PC-3 (cell line): ENCODE results near the gene ANKS1A. TPM values are rescaled to one million over a fixed set of nuclear protein-coding genes. Genes with fewer than 3 reads are reported as not detected.

ENCODE experiments used
- ATAC-seq: fragments of 200-7000 bp; cut with Tn5 transposase; 2 replicates; pipeline ENCODE4 v1.9.1; 2020; ENCODE audit warnings: mild to moderate bottlenecking, moderate library complexity
- BruUV-seq: library from RNA; stranded (reverse); fragments of 400-500 nt; replicated peaks from 2 replicates; lab custom pipeline; 2021; lab: Mats Ljungman, UMichigan
- CTCF ChIA-PET: fragments of 300-600 bp; sonication (Branson Sonifier 250); formaldehyde crosslinking; loops from one replicate; lab custom pipeline; 2022; ENCODE audit warnings: antibody characterized with exemption; lab: Charles Lee
- POLR2A ChIA-PET: fragments of 300-600 bp; sonication (Branson Sonifier 250); formaldehyde crosslinking; loops from one replicate; lab custom pipeline; 2022; ENCODE audit warnings: antibody characterized with exemption; ENCODE audit not compliant: unreplicated experiment; lab: Charles Lee
- DNase-seq: peaks from one replicate; pipeline ENCODE4 v3.0.0-alpha.2; 2015
- H2AFZ ChIP-seq: fragments of 300-600 bp; sonication (generic); 2 replicates; pipeline ENCODE4 v1.6.0; 2016; ENCODE audit warnings: antibody characterized with exemption, low read length
- H3F3A ChIP-seq: fragments of 300-600 bp; sonication (generic); one replicate; pipeline ENCODE4 v1.6.0; 2017; ENCODE audit warnings: antibody characterized with exemption, low read length, control low read depth, mild to moderate bottlenecking; ENCODE audit not compliant: unreplicated experiment
- H3K27ac ChIP-seq: fragments of 300-600 bp; sonication (generic); 2 replicates; pipeline ENCODE4 v1.5.1; 2016; ENCODE audit warnings: mild to moderate bottlenecking, low read length
- H3K27me3 ChIP-seq: fragments of 300-600 bp; sonication (generic); 2 replicates; pipeline ENCODE4 v1.6.1; 2016; ENCODE audit warnings: low read length, mixed read lengths
- H3K36me3 ChIP-seq: fragments of 300-600 bp; sonication (generic); 2 replicates; pipeline ENCODE4 v1.6.1; 2016; ENCODE audit warnings: low read depth, mixed run types, low read length, mixed read lengths
- H3K4me1 ChIP-seq: fragments of 300-600 bp; sonication (generic); 2 replicates; pipeline ENCODE4 v1.5.1; 2016; ENCODE audit warnings: low read length; ENCODE audit not compliant: insufficient read depth
- H3K4me2 ChIP-seq: fragments of 300-600 bp; sonication (generic); 2 replicates; pipeline ENCODE4 v1.6.0; 2016; ENCODE audit warnings: low read length
- H3K4me3 ChIP-seq: fragments of 300-600 bp; sonication (generic); 2 replicates; pipeline ENCODE4 v1.5.1; 2016; ENCODE audit warnings: mild to moderate bottlenecking, low read length, mixed read lengths
- H3K79me2 ChIP-seq: fragments of 300-600 bp; sonication (generic); 2 replicates; pipeline ENCODE4 v1.6.1; 2017; ENCODE audit warnings: low read length, mixed read lengths
- H3K9ac ChIP-seq: fragments of 300-600 bp; sonication (generic); 2 replicates; pipeline ENCODE4 v1.6.0; 2016; ENCODE audit warnings: mild to moderate bottlenecking, low read length
- H3K9me2 ChIP-seq: fragments of 300-600 bp; sonication (generic); replicated peaks from 2 replicates; pipeline ENCODE4 v1.6.1; 2016; ENCODE audit warnings: mixed run types, low read length, mixed read lengths
- H3K9me3 ChIP-seq: fragments of 300-600 bp; sonication (generic); 2 replicates; pipeline ENCODE4 v1.6.1; 2016; ENCODE audit warnings: low read length, mixed read lengths
- H4K20me1 ChIP-seq: fragments of 300-600 bp; sonication (generic); 2 replicates; pipeline ENCODE4 v1.6.1; 2016; ENCODE audit warnings: low read length, mixed read lengths
- EZH2 ChIP-seq: fragments of 300-600 bp; sonication (generic); IDR thresholded peaks from one replicate; pipeline ENCODE4 v1.6.1; 2017; ENCODE audit warnings: antibody characterized with exemption, mild to moderate bottlenecking, low read length; ENCODE audit not compliant: unreplicated experiment
- EZH2phosphoT487 ChIP-seq: fragments of 300-600 bp; sonication (generic); IDR thresholded peaks from 2 replicates; pipeline ENCODE4 v1.6.1; 2018; ENCODE audit warnings: mild to moderate bottlenecking, antibody characterized with exemption, low read length, borderline replicate concordance
- intact Hi-C: fragments of 100-400 bp; cut with micrococcal nuclease; formaldehyde crosslinking; loops from 2 replicates; pipeline ENCODE4 v1.9.0; 2023
- total RNA-seq: library from RNA; depleted of rRNA; stranded (reverse); fragments of >200 nt; gene quantifications from 2 replicates; pipeline ENCODE4 v1.2.3, GENCODE V29; 2014
- TF ChIP-seq, protein P1 (sequence below): fragments of 300-600 bp; sonication (generic); conservative IDR thresholded peaks from 2 replicates; pipeline ENCODE4 v1.5.1; 2017; ENCODE audit warnings: antibody characterized with exemption, low read depth, mild to moderate bottlenecking, low read length

Gene ANKS1A
- total RNA-seq, 1 experiment from 2014 or later, result 18.8 TPM

DNA sequence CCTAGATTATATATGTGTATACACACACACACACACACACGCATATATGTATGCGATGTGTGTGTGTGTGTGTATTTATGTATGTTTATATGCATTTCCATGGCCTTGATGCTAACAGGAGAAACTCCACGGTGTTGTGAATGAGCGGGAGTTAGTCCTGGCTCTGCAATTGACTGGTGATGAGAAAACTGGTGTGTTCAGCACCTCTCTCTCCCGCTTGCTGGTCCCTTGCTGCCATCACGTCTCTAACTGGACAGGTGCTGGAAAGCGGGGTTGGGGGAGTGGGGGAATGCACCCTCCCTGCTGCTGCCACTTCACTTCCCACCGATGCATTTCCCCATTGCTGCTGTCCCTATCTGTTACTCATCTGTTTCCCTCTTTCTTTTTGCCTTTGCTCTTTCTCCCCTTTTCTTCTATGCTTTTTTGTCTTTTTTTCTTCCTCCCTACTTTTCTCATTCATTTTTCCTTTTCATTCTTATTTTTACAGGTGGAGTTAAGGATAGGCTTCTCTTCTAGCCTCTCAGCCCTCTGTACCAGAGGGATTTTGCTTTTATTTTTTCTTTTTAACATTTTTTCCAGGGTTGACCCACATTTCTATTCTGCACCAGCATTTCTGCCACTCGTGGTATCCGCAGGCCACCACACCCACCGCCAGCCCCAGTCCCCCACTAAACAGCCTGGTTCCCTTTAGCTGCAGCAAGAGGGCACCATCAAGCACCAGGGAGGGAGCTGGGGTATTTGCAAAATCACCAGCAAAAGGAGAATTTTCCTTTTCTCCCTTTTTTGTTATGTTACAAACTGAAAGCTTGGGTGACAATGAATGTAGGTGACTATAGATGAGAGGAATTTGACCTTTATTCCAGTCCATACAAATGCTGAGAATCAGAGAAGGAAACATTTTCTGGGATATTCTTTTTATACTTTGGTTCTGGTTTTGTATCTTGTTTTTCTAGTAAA lies 136.5 kb downstream of the ANKS1A start:
- Histone ChIP-seq H3K4me3 (peak overlapping the region; percentile 17; the same call in 1 of the 2 replicates), H3K36me3 (no peaks in the 10 kb centered on the region), H3F3A (no peaks in the 10 kb centered on the region), H4K20me1 (no peaks in the 10 kb centered on the region), H3K9me3 (no peaks in the 10 kb centered on the region), H3K9me2 (no peaks in the 10 kb centered on the region), H3K4me1 (peaks cover 34% of the 10 kb centered on the region), H3K4me2 (peak overlapping the region; percentile 72), H2AFZ (no peak overlapping the region), H3K9ac (peak overlapping the region; percentile 39), H3K27me3 (no peaks in the 10 kb centered on the region), H3K79me2 (no peaks in the 10 kb centered on the region), H3K27ac (peak overlapping the region; percentile 67)
- intact Hi-C loops, result no loop called here
- DNase-seq, result peak; percentile 42
- peak; percentile 4; the same call in 1 of the 2 replicates for ATAC-seq
- POLR2A ChIA-PET, result no interaction called here
- CTCF ChIA-PET, result interaction anchor here (0.6 kb wide), 2 partner anchors 11 to 234 kb away, joined by 3 to 5 read pairs; no protein-coding TSS in a partner anchor
- no peak for TF ChIP-seq EZH2phosphoT487
- TF ChIP-seq, protein P1, sequence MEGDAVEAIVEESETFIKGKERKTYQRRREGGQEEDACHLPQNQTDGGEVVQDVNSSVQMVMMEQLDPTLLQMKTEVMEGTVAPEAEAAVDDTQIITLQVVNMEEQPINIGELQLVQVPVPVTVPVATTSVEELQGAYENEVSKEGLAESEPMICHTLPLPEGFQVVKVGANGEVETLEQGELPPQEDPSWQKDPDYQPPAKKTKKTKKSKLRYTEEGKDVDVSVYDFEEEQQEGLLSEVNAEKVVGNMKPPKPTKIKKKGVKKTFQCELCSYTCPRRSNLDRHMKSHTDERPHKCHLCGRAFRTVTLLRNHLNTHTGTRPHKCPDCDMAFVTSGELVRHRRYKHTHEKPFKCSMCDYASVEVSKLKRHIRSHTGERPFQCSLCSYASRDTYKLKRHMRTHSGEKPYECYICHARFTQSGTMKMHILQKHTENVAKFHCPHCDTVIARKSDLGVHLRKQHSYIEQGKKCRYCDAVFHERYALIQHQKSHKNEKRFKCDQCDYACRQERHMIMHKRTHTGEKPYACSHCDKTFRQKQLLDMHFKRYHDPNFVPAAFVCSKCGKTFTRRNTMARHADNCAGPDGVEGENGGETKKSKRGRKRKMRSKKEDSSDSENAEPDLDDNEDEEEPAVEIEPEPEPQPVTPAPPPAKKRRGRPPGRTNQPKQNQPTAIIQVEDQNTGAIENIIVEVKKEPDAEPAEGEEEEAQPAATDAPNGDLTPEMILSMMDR, result peak; percentile 47
- BruUV-seq, result TSS peak; percentile 74

DNA sequence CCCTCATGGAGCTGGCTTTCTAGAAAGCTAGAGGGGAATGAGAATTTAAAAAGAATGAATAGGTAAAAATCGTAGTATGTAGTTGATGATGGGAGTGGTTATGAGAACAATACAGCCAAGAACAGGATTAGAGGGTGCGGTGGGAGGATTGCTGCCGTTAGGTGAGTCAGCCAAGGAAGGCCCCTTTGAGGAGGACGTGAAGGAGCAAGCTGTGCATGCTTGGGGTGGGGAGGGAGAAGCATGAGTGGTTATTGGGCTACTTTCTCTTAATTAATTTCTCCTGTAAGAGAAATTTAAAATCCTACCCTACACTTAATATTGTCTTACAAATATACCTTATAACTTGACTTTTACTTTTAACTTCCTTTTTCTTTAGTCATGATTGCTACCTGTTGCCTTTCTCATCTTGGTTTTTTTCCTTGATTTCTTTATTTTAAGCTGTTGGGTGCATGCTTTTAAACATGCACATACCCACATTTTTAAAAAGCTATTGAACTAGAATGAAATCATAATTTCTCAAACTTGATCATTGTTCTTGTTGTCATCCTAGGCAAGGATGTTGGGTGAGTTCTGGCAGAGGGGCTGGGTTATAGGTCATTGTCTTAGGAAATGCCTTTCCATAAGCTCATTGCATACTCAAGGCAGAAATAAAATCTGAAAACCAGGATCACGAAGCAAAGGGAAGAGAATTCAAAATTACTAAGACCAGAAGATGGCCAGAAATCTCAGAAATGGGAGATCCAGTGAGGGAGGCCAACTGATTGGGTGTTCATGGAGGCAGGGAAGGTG lies 137.6 kb downstream of the ANKS1A start:
- intact Hi-C loops, result no loop called here
- no peaks in the 10 kb centered on the region for H3K9me2 ChIP-seq
- no peaks in the 10 kb centered on the region for H3K79me2 ChIP-seq
- ChIA-PET POLR2A (no interaction called here), CTCF (interaction anchor here (0.6 kb wide), 1 partner anchor 12 kb away, joined by 5 read pairs; no protein-coding TSS in a partner anchor)
- H3K4me3 ChIP-seq, result peak overlapping the region; percentile 17; the same call in 1 of the 2 replicates
- H3F3A ChIP-seq, result no peaks in the 10 kb centered on the region
- H3K4me1 ChIP-seq, result peaks cover 34% of the 10 kb centered on the region
- peak overlapping the region; percentile 39 for H3K9ac ChIP-seq
- DNase-seq (peak; percentile 65), ATAC-seq (peak; percentile 51)
- H2AFZ ChIP-seq, result no peak overlapping the region
- peak overlapping the region; percentile 67 for H3K27ac ChIP-seq
- BruUV-seq, result no TSS peak
- no peaks in the 10 kb centered on the region for H4K20me1 ChIP-seq
- TF ChIP-seq, protein P1, result no peak
- no peak for TF ChIP-seq EZH2phosphoT487
- no peak for TF ChIP-seq EZH2
- no peaks in the 10 kb centered on the region for H3K9me3 ChIP-seq
- H3K36me3 ChIP-seq, result no peaks in the 10 kb centered on the region
- peak overlapping the region; percentile 72 for H3K4me2 ChIP-seq
- H3K27me3 ChIP-seq, result no peaks in the 10 kb centered on the region
